AG10803 (cell line): ENCODE data around the gene EFCAB12.

Source experiments
- DNase-seq: peaks from one replicate; pipeline ENCODE4 v3.0.0; 2010; ENCODE audit warnings: low read depth
- H3K4me3 ChIP-seq: 2 replicates; pipeline ENCODE4 v1.5.1; 2011; ENCODE audit warnings: mild to moderate bottlenecking, low read length, control low read depth
- TF ChIP-seq, protein P1 (sequence below): conservative IDR thresholded peaks from 2 replicates; pipeline ENCODE4 v1.5.1; 2011; ENCODE audit warnings: mild to moderate bottlenecking, low read length, control low read depth, inconsistent platforms

Gene EFCAB12

DNA sequence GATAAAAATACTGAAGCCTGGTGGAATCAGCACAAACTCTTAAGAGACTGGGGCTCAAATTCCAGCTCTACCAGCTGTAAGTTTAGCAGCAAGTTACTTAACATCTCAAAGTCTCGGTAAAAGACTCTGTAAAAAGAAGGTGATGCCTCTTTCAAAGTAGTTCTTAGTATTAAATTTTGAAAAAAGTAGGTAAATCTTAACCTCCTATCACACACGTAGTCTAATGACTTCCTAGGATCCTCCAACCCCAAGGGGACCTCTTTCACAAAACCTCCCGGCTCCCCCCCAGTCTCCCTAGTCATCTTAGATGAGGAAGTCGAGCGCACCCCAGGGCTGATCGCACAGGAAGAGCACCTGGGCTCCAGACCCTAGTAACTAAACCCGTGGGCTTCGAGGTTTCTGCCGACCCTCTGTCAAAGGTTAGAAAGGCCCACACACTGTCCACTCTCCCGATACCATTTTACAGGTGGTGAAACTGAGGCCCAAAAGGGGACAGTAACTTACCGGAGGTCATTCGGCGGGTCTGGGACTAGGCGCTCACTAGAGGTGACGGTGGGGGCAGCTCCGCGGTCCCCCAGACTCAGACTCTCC, 10.9 kb upstream of the EFCAB12 start:
- DNase-seq = peak; percentile 26
- H3K4me3 ChIP-seq = peak overlapping the region; percentile 98
- TF ChIP-seq, protein P1, sequence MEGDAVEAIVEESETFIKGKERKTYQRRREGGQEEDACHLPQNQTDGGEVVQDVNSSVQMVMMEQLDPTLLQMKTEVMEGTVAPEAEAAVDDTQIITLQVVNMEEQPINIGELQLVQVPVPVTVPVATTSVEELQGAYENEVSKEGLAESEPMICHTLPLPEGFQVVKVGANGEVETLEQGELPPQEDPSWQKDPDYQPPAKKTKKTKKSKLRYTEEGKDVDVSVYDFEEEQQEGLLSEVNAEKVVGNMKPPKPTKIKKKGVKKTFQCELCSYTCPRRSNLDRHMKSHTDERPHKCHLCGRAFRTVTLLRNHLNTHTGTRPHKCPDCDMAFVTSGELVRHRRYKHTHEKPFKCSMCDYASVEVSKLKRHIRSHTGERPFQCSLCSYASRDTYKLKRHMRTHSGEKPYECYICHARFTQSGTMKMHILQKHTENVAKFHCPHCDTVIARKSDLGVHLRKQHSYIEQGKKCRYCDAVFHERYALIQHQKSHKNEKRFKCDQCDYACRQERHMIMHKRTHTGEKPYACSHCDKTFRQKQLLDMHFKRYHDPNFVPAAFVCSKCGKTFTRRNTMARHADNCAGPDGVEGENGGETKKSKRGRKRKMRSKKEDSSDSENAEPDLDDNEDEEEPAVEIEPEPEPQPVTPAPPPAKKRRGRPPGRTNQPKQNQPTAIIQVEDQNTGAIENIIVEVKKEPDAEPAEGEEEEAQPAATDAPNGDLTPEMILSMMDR = no peak

DNA sequence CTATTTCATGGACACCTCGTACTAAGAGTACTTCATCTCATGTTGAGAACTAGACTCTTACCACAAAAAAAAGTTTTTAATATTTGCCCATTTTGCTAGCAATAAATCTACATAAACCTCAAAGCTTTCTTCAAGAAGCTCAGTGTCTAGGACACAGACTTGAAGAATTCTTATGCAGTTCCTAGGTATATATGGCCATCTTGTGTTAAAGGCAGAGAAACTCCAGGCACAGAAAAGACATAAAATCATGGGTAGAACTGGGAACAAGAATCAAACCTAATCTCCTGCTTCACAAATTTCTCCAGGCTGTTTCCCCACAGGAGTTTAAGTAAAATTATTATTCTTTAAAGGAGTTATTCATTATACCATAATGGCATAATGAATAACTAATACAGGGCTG, 6.9 kb upstream of the EFCAB12 start:
- no peak for DNase-seq
- no peak overlapping the region for H3K4me3 ChIP-seq
- TF ChIP-seq, protein P1 = no peak

DNA sequence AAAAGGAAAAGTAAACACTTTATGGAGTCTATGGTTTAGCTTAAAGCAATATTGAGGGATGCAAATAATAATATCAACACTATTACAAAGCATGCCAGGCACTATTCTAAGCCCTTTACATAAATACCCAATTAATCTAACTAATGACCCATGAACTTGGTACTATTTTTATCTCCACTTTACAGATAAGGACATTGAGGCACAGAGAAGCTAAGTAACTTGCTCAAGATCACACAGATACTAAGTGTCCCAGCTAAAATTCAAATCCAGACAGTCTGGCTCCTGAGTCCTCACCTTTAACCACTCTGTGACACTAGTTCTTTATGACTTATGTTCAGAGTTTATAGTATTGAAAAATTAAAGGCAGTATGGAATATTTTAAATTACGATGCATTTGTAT, 5.7 kb upstream of the EFCAB12 start:
- H3K4me3 ChIP-seq = no peak overlapping the region
- DNase-seq = no peak
- TF ChIP-seq, protein P1 = no peak

DNA sequence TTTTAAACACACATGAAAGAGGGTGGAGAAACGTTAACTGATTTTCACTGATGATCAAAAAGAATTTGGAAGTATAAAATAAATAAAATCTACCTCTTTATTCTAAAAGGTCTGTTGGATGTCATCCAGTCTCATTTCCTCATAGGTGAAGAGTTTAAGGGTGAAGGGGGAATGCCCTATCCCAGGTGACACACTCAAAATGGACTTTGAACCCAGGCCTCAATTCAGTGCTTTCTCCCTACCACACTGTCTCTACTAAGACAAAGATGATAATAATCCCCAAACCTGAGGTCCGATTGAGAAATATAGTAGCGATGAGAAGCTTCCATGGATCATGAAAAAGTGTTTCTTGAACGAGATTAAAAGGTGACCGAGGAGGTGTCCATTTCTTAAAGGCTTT, 5.1 kb upstream of the EFCAB12 start:
- no peak overlapping the region for H3K4me3 ChIP-seq
- TF ChIP-seq, protein P1 = no peak
- no peak for DNase-seq

DNA sequence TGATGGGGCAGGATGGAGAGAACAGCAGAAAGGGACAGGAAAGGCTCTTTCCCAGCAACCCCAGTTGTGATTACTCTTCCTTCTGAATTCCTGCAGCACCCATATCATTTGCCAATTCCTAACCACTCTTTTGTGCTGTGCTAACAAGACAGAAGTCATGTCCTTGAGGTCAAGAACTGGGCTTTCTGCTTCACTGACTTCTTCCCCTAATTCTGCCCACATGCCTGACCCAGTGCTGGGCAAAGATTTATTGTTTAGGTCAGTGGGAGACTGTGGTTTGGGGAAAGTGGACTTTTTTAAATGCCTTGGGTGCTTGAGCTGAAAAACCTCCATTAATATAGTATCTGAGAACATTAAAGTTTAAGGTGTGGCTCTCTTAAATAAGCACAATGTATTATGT, 4.2 kb upstream of the EFCAB12 start:
- no peak for DNase-seq
- no peak overlapping the region for H3K4me3 ChIP-seq
- TF ChIP-seq, protein P1 = no peak

DNA sequence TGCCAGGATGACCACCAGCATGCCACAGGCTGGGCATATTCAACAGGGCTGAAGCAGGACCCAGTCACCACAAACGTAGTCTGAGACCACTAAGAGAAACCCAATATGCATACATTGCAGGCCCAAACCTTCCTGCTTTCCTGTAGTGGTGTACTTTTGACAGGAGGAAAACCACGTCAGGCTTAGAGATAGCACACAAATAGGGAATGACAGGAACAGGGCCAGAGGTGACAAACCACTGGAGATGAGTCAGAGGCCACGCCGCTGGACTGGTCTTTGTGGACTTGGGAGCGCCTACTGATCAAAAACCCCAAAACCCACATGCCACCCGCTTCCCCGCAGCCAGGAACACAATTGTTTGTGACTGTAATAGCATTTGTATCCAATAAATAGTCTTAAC, 3.6 kb upstream of the EFCAB12 start:
- TF ChIP-seq, protein P1 = no peak

DNA sequence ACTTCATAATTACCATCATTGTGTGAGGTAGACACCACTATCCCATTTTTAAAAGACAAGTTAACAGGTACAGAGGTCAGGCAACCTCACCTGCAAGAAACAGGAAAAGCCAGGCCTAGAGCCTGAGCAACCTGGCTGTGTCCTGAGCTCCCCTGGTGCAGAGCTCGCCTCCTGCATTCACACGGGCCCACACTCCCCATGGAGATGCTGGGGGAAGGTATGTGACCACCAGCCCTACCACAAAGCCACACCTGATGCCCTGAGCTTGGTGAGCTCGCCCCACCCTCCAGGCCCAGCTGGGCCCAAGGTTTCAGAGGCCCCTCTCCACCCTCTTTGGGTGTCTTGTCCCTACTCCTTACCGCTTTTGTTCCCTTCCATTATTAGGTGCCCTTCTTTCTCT, 1.2 kb upstream of the EFCAB12 start:
- H3K4me3 ChIP-seq = no peak overlapping the region
- TF ChIP-seq, protein P1 = no peak
- DNase-seq = no peak

More for the DNA sequence above, 3.6 kb upstream of the EFCAB12 start:
- H3K4me3 ChIP-seq = no peak overlapping the region
- no peak for DNase-seq
